SH-SY5Y (cell line): ENCODE measurements around the gene ARMC9.

Experiments
- GATA2 ChIP-seq: IDR thresholded peaks from 2 replicates; pipeline ENCODE4 v1.6.1; 2011; ENCODE audit warnings: mild to moderate bottlenecking, low read depth, low read length
- GATA3 ChIP-seq: IDR thresholded peaks from 2 replicates; pipeline ENCODE4 v1.6.1; 2011; ENCODE audit warnings: low read depth, mild to moderate bottlenecking, low read length, moderate library complexity

The ARMC9 gene

DNA sequence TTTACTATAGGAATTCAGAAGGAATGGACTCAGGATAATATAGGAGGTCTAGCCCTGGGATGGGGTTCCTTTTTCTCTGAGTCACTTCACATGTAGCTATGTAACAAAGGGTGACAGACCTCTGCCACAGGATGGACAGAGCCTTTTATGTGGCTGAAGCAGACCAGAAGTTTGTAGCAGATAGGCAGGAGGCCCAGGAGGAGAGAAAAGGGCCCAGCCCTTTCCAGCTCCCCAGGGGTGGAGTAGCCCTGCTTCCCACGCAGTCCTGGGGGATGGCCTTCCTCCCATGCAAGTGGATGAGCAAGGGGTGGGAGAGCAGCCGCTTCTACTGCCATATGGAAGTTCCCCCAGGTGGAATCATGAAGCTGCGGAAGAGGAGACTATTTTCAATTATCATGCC lies 40.3 kb downstream of the ARMC9 start:
- TF ChIP-seq GATA3: no peak
- TF ChIP-seq GATA2: no peak

DNA sequence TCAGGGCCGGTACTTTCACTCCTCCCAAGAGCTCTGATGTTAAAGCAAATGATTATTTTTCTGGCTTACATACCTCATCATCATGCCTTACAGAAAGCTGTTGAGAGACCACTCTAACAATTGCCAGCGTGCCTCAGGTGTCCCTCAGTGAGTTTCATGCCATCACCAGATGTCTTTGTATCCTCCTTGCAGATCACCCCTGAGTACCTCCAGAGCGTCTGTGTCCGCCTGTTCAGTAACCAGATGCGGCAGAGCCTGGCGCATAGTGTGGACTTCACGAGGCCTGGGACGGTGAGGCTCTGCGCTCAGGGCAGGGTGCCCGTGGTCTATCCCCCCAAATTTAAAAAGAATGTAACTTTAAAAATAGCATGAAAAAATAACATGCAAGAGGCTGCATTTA lies 41.3 kb downstream of the ARMC9 start:
- TF ChIP-seq GATA3 (no peak), GATA2 (no peak)

DNA sequence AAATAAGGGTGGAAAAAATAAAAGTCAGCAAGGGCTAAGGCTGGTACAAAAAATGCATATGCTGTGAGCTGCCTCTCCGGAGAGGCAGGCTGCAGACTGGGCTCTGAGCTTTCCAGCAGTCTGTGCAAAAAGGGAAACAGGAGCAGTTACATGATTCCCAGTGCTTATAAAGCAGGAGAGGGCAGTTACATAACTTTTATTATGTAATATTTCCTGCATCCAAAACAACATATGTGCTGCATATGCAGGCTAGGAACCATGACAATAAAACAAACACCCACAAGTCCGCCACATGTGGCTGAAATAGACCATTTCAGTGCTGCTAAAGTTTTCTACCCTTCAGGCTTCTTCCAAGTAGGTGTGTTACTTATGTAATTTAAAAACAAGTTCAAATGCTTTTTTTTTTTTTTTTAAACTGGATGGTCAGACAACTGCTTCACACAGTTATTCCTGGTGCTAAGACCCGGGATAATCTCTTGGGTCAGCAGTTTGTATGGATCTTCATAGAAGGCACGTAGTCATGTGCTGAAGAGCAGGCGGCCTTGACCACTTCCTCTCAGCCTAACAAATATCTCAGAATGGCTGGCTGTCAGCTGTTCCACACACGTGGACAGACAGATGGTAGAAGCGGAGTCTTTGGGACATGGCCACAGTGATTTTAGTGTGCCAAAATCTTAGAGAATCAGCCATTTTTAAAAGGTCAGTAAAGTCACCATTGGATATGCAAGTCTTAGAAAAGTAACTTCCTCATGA lies 43.5 kb downstream of the ARMC9 start:
- TF ChIP-seq GATA2 (no peak), GATA3 (no peak)

DNA sequence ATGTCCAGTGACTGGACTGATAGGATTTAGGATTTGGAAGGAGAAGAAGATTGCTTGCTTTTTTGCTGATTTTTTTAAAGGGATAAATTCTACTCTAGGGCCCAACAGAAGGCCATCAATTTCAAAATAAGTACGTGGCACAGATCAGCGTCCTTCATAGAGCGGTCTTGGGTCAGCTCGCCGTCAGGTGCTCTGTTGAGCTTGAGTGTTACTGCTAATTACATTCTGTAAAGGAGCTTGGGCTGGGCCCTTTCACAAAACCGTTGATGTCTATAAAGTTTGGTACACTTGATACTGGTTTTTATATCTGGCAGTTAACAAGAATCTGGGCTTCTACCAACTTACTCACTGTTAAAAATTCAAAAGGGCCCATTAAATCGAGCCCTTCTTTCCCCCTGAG lies 45.4 kb downstream of the ARMC9 start:
- TF ChIP-seq GATA3 (no peak), GATA2 (no peak)

DNA sequence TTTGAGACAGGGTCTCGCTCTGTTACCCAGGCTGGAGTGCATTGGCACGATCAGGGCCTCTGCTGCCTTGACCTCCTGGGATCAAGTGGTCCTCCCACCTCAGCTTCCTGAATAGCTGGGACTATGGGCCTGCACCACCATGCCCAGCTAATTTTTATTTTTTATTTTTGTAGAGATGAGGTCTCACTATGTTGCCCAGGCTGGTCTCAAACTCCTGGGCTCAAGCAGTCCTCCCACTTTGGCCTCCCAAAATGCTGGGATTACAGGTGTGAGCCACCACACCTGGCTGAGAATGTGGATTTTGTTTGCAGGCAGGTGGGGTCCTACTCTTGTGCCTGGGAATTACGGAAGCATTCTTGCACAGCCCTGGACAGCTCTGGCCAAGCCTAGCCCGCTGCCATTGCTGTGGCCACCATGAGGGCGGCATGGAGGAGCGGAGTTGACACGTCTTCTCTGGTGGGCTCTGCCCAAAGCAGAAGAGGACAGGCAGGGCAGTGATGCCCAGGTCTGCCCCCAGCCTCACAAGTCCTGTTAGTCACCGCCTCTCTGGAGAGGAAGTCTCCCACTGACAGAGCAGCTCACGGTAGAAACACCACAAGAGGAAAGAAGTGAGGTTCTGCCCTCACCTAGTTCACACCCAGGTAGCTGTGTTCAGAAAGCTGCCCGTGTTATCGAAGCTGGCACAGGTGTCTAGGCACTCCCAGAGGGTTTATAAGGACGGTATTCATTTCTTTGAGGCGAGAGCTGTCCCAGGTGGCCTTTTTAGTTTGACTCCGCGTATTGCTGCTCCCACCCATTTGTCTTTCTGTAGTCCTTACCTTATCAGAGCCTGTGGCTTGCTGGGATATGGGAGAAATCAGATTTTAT lies 46.2 kb downstream of the ARMC9 start:
- TF ChIP-seq GATA3: no peak
- no peak for TF ChIP-seq GATA2

DNA sequence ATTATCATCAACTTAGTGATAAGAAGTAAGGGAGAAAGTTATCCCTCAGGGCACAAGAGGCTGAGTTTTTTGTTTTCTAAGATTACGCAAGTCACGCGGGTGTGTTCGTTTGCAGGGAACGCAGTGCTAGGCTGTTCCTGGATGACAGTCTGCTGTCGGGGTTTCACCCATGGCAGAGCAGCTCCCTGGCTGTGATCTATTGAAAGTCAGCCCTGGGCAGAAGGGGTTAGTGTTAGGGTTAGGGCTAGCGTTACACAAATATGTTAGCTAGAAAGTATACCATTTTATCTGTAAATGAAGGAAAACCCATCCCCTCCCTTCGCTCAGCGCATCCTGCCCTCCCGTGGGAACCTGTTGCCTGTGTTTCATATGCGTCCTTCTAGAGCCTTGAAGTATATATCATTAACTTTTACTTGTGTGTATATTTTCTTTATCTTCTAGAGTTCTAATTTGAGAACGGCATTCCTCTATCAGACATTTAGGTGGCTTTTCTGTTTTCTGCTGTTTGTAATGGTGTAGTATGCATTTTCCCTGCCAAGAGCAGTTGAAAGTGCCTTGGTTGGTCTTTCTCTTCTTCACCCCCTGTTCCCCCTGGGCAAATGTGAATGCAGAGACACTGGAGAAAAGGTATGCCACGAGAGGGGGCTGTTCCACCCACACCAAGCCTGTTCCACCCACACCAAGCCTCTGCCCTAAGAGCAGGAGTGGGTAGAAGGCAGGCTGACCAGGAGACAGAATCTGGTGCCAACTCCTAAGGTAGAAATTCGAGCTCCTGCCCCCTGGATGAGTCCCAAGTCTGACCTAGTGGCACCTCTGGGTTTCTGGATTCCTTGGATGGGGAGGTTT lies 47.0 kb downstream of the ARMC9 start:
- no peak for TF ChIP-seq GATA2
- TF ChIP-seq GATA3: no peak

DNA sequence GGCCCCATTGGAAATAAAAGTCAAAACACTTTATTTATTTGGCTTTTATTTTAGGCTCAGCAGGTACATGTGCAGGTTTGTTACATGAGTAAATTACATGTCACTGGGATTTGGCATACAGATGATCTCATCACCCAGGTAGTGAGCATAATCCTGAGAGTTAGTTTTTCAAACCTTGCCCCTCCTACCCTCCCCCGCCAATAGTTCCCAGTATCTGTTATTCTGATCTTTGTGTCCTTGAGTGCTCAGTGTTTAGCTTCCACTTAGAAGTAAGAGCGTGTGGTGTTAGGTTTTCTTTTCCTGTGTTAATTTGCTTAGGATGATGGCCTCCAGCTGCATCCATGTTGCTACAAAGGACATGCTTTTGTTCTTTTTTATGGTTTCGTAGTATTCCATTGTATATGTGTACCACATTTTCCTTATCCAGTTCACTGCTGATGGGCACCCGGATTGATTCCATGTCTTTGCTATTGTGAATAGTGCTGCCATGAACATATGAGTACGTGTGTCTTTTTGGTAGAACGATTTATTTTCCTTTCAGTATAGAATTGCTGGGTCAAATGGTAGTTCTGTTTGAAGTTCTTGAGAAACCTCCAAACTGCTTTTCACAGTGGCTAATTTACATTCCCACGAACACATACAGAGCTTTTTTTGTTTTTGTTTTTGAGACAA lies 47.9 kb downstream of the ARMC9 start:
- no peak for TF ChIP-seq GATA3
- no peak for TF ChIP-seq GATA2

DNA sequence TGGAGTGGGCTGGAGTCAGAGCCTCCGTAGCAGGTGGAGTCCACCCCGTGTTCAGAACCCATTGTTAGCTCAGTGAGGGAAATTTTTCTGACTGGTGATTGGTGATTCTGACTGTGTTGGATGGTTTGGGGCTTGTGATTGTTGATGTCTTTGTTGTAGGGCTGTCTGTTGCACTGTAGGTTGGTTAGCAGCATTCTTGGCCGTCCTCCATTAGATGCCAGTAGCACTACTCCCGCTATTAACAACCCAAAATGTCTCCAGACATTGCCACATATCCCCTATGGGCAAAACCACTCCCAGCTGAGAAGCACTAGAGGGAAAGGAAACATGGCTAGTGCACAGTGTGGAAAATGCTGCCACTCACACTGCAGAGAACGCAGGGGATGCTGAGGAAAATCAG lies 51.7 kb downstream of the ARMC9 start:
- no peak for TF ChIP-seq GATA2
- TF ChIP-seq GATA3: no peak

DNA sequence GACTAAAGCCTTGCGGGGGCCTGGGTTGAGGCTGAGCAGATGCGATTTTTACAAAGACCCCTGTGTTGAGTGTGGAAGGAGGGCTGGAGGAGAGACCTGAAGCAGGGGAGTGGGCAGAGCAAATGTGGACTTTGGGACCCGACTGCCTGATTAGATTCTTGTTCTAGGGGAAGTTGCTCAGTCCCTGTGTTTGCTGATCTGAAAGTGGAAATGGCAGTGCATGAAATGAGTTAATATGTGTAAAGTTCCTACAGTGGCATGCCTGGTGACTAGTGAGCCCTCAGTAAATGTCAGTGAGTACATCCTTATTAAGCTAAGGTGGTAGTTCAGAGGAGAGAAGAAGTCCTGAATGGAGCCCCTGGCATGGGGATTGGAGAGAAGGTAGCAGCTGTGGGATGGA lies 52.3 kb downstream of the ARMC9 start:
- TF ChIP-seq GATA2 (no peak), GATA3 (no peak)

DNA sequence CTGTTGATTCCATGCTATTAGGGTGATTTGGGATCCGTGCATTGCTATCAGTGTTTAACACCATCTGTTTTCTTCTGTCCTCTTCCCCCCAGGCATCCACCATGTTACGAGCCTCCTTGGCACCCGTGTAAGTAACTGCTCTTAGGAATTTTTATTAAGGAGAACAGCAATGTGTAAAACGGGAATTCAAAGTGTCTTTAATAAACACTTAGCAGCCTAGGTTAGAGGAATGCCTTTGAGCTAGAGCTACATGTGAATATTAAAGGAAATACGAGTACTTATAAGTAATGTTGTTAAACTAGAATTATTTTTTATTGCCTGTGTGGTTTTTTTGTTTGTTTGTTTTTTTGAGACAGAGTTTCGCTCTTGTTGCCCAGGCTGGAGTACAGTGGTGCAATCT lies 58.1 kb downstream of the ARMC9 start:
- TF ChIP-seq GATA2: no peak
- no peak for TF ChIP-seq GATA3

DNA sequence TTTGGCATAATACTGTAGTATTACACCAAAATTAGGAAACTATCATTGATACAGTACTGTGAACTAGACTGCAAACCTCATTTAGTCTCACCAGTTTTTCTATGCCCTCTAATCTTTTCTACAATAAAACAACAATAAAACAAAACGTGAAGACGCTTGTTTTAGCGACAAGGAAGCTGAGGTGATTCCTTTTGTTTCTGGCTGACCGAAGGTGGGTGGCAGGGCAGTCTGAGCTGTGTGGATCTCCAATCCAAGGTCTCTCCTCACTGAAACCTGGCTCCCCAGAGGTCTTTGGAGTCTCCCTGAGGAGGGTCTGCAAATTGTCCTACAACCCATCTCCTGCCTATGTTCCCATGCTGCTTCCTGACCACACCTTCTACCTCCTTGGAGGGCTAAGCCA lies 59.3 kb downstream of the ARMC9 start:
- TF ChIP-seq GATA3: no peak
- no peak for TF ChIP-seq GATA2

DNA sequence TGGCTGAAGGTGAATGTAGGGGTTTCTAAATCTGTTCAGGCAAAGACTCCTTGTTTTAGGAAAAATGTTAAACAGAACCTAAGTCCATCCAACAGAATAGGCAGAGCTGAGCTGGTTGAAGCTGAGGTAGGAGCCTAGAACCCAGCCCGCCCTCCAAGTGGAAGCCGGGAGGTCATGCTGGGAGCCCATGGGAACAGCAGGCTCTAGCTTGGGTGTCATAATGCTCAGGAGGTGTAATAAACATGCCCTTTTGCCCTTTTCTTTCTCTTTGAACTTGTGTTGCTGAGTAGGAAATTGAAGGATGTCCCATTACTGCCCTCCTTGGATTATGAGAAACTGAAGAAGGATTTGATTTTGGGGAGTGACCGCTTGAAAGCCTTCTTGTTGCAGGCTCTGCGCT lies 60.3 kb downstream of the ARMC9 start:
- TF ChIP-seq GATA2 (no peak), GATA3 (no peak)

DNA sequence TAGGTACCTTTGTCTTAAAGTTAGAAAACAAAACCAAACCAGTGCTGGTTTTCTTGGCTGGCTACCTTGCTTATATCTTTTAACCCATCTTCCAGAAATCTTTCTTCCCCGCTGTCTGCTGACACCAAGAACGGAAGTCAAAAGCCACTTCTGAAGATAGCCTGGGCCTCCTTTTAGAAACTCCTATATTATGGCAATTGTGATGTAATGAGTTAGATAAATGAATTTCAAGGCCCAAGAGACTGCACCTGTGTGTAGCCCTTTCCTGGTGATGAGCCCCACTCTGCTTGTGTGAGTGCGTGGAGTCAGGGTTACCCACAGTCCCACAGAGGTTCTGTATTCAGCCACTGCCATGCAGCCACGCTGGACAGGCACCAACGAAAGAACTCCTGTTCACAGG lies 60.7 kb downstream of the ARMC9 start:
- TF ChIP-seq GATA2: no peak
- no peak for TF ChIP-seq GATA3
